ENCODE results near the gene RTN4IP1. TPM values are rescaled to one million over a fixed set of nuclear protein-coding genes. Genes with fewer than 3 reads are reported as not detected.

The RTN4IP1 gene
- total and polyA plus RNA-seq, 9 of the 15 experiments (the other 6 are each of a cell fraction or from before 2014, with no cell fraction given): 17.9 to 46.0 (median 22.2) TPM

GRCh38 chr6:106612671-106613416 is 16.5 kb downstream of the RTN4IP1 start (continued):
- TF ChIP-seq, protein P1, sequence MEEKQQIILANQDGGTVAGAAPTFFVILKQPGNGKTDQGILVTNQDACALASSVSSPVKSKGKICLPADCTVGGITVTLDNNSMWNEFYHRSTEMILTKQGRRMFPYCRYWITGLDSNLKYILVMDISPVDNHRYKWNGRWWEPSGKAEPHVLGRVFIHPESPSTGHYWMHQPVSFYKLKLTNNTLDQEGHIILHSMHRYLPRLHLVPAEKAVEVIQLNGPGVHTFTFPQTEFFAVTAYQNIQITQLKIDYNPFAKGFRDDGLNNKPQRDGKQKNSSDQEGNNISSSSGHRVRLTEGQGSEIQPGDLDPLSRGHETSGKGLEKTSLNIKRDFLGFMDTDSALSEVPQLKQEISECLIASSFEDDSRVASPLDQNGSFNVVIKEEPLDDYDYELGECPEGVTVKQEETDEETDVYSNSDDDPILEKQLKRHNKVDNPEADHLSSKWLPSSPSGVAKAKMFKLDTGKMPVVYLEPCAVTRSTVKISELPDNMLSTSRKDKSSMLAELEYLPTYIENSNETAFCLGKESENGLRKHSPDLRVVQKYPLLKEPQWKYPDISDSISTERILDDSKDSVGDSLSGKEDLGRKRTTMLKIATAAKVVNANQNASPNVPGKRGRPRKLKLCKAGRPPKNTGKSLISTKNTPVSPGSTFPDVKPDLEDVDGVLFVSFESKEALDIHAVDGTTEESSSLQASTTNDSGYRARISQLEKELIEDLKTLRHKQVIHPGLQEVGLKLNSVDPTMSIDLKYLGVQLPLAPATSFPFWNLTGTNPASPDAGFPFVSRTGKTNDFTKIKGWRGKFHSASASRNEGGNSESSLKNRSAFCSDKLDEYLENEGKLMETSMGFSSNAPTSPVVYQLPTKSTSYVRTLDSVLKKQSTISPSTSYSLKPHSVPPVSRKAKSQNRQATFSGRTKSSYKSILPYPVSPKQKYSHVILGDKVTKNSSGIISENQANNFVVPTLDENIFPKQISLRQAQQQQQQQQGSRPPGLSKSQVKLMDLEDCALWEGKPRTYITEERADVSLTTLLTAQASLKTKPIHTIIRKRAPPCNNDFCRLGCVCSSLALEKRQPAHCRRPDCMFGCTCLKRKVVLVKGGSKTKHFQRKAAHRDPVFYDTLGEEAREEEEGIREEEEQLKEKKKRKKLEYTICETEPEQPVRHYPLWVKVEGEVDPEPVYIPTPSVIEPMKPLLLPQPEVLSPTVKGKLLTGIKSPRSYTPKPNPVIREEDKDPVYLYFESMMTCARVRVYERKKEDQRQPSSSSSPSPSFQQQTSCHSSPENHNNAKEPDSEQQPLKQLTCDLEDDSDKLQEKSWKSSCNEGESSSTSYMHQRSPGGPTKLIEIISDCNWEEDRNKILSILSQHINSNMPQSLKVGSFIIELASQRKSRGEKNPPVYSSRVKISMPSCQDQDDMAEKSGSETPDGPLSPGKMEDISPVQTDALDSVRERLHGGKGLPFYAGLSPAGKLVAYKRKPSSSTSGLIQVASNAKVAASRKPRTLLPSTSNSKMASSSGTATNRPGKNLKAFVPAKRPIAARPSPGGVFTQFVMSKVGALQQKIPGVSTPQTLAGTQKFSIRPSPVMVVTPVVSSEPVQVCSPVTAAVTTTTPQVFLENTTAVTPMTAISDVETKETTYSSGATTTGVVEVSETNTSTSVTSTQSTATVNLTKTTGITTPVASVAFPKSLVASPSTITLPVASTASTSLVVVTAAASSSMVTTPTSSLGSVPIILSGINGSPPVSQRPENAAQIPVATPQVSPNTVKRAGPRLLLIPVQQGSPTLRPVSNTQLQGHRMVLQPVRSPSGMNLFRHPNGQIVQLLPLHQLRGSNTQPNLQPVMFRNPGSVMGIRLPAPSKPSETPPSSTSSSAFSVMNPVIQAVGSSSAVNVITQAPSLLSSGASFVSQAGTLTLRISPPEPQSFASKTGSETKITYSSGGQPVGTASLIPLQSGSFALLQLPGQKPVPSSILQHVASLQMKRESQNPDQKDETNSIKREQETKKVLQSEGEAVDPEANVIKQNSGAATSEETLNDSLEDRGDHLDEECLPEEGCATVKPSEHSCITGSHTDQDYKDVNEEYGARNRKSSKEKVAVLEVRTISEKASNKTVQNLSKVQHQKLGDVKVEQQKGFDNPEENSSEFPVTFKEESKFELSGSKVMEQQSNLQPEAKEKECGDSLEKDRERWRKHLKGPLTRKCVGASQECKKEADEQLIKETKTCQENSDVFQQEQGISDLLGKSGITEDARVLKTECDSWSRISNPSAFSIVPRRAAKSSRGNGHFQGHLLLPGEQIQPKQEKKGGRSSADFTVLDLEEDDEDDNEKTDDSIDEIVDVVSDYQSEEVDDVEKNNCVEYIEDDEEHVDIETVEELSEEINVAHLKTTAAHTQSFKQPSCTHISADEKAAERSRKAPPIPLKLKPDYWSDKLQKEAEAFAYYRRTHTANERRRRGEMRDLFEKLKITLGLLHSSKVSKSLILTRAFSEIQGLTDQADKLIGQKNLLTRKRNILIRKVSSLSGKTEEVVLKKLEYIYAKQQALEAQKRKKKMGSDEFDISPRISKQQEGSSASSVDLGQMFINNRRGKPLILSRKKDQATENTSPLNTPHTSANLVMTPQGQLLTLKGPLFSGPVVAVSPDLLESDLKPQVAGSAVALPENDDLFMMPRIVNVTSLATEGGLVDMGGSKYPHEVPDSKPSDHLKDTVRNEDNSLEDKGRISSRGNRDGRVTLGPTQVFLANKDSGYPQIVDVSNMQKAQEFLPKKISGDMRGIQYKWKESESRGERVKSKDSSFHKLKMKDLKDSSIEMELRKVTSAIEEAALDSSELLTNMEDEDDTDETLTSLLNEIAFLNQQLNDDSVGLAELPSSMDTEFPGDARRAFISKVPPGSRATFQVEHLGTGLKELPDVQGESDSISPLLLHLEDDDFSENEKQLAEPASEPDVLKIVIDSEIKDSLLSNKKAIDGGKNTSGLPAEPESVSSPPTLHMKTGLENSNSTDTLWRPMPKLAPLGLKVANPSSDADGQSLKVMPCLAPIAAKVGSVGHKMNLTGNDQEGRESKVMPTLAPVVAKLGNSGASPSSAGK (IDR thresholded peaks at IDR 0.05): no peak

All from K562 (cell line).